WTC11 (cell line): ENCODE results near the gene ERCC5. TPM values are rescaled to one million over a fixed set of nuclear protein-coding genes. Genes with fewer than 3 reads are reported as not detected.

Experiments
- ATAC-seq: fragments of 200-7000 bp; cut with Tn5 transposase; 2 replicates; pipeline ENCODE4 v1.10.0; 2021; ENCODE audit warnings: mild to moderate bottlenecking, moderate library complexity
- CTCF ChIA-PET: fragments of 300-600 bp; sonication (Branson Sonifier 250); formaldehyde crosslinking; loops from one replicate; lab custom pipeline; 2021; ENCODE audit warnings: antibody characterized with exemption; lab: Charles Lee
- POLR2A ChIA-PET: fragments of 350-600 bp; sonication (Branson Sonifier 250); formaldehyde crosslinking; loops from one replicate; lab custom pipeline; 2021; ENCODE audit warnings: antibody characterized with exemption; lab: Charles Lee
- DNase-seq: peaks from one replicate; pipeline ENCODE4 v3.0.0; 2021; ENCODE audit warnings: low spot score
- H3K27ac Mint-ChIP-seq: 2 replicates; pipeline ENCODE4 v1.8.0; 2021; ENCODE audit warnings: mixed read lengths
- H3K27me3 Mint-ChIP-seq: 2 replicates; pipeline ENCODE4 v1.8.0; 2021; ENCODE audit warnings: low read depth, mild to moderate bottlenecking, moderate library complexity, mixed read lengths
- H3K36me3 Mint-ChIP-seq: 2 replicates; pipeline ENCODE4 v1.8.0; 2021; ENCODE audit warnings: mixed read lengths
- H3K4me1 Mint-ChIP-seq: 2 replicates; pipeline ENCODE4 v1.8.0; 2022; ENCODE audit warnings: mixed read lengths
- H3K4me3 Mint-ChIP-seq: 2 replicates; pipeline ENCODE4 v1.8.0; 2021; ENCODE audit warnings: mild to moderate bottlenecking, moderate library complexity, mixed read lengths
- H3K9me3 Mint-ChIP-seq: 2 replicates; pipeline ENCODE4 v1.8.0; 2021; ENCODE audit warnings: mixed read lengths
- CREB1 ChIP-seq: sonication (generic); formaldehyde crosslinking; IDR thresholded peaks from 2 replicates; pipeline ENCODE4 v1.8.0; 2023; ENCODE audit warnings: mild to moderate bottlenecking, missing genetic modification reagents
- FOXK1 ChIP-seq: sonication (generic); formaldehyde crosslinking; IDR thresholded peaks from 2 replicates; pipeline ENCODE4 v1.8.0; 2022; ENCODE audit warnings: mild to moderate bottlenecking, moderate library complexity, missing genetic modification reagents
- HMGA2 ChIP-seq: fragments of 250-450 bp; sonication (Bioruptor Pico); IDR thresholded peaks from 2 replicates; pipeline ENCODE4 v1.4.0; 2021; ENCODE audit warnings: mild to moderate bottlenecking, moderate library complexity
- KAT7 ChIP-seq: sonication (generic); formaldehyde crosslinking; IDR thresholded peaks from 2 replicates; pipeline ENCODE4 v1.8.1; 2023; ENCODE audit warnings: missing genetic modification reagents, mild to moderate bottlenecking, borderline replicate concordance
- NR2C2 ChIP-seq: sonication (generic); formaldehyde crosslinking; IDR thresholded peaks from 2 replicates; pipeline ENCODE4 v1.8.0; 2022; ENCODE audit warnings: mild to moderate bottlenecking, missing genetic modification reagents
- ZBTB21 ChIP-seq: sonication (generic); formaldehyde crosslinking; IDR thresholded peaks from 2 replicates; pipeline ENCODE4 v1.8.1; 2023; ENCODE audit warnings: mild to moderate bottlenecking, missing genetic modification reagents, borderline replicate concordance
- ZNF138 ChIP-seq: sonication (generic); formaldehyde crosslinking; conservative IDR thresholded peaks from 2 replicates; pipeline ENCODE4 v1.8.1; 2022; ENCODE audit warnings: mild to moderate bottlenecking, moderate library complexity, missing genetic modification reagents
- ZNF263 ChIP-seq: sonication (generic); formaldehyde crosslinking; IDR thresholded peaks from 2 replicates; pipeline ENCODE4 v1.8.1; 2022; ENCODE audit warnings: low read depth, mild to moderate bottlenecking, moderate library complexity, missing genetic modification reagents
- ZNF416 ChIP-seq: fragments of 250-450 bp; sonication (Bioruptor Pico); IDR thresholded peaks from 2 replicates; pipeline ENCODE4 v1.9.0; 2021; ENCODE audit warnings: mild to moderate bottlenecking, inconsistent platforms
- ZNF423 ChIP-seq: fragments of 250-450 bp; sonication (Bioruptor Pico); IDR thresholded peaks from 2 replicates; pipeline ENCODE4 v2.1.2; 2022; ENCODE audit warnings: mild to moderate bottlenecking, moderate library complexity
- total RNA-seq: library from RNA; stranded (reverse); gene quantifications from 3 replicates; pipeline ENCODE4 v1.2.3, GENCODE V29; 2021
- TF ChIP-seq, protein P1 (sequence below): sonication (generic); formaldehyde crosslinking; IDR thresholded peaks from 2 replicates; pipeline ENCODE4 v1.8.1; 2023; ENCODE audit warnings: mild to moderate bottlenecking, missing genetic modification reagents, borderline replicate concordance
- TF ChIP-seq, protein P2 (sequence below): sonication (generic); formaldehyde crosslinking; IDR thresholded peaks from 2 replicates; pipeline ENCODE4 v1.8.0; 2022; ENCODE audit warnings: mild to moderate bottlenecking, missing genetic modification reagents
- TF ChIP-seq, protein P3 (sequence below): fragments of 250-450 bp; sonication (Bioruptor Pico); IDR thresholded peaks from 2 replicates; pipeline ENCODE4 v1.9.0; 2021; ENCODE audit warnings: mild to moderate bottlenecking
- TF ChIP-seq, protein P4 (sequence below): sonication (generic); formaldehyde crosslinking; IDR thresholded peaks from 2 replicates; pipeline ENCODE4 v1.8.0; 2023; ENCODE audit warnings: missing genetic modification reagents
- TF ChIP-seq, protein P5 (sequence below): fragments of 200-600 bp; IDR thresholded peaks from 2 replicates; pipeline ENCODE4 v1.8.0; 2022; ENCODE audit warnings: antibody characterized with exemption
- TF ChIP-seq, protein P6 (sequence below): sonication (generic); formaldehyde crosslinking; IDR thresholded peaks from 2 replicates; pipeline ENCODE4 v1.8.1; 2023; ENCODE audit warnings: mild to moderate bottlenecking, missing genetic modification reagents

Gene ERCC5
- total RNA-seq, 1 experiment from 2014 or later: 26.5 TPM

DNA sequence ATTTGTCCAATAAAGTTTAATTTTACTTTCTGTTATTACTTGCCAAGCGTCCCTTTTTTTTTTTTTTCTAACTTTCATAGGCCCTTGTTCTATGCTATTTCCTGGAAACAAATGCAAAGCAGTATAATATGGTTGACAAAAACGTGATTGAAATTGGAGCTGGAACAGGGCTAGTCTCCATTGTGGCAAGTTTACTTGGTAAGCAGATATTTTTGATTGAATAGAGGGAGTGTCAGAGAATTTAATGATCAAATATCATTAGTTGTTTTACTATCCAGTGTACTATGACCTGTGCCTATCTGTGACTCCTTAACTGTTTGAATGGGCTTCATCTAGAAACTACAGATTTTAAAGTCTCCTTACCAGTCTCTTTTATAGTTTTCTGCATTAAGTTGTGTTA lies 46.7 kb downstream of the ERCC5 start (continued):
- TF ChIP-seq, protein P1, sequence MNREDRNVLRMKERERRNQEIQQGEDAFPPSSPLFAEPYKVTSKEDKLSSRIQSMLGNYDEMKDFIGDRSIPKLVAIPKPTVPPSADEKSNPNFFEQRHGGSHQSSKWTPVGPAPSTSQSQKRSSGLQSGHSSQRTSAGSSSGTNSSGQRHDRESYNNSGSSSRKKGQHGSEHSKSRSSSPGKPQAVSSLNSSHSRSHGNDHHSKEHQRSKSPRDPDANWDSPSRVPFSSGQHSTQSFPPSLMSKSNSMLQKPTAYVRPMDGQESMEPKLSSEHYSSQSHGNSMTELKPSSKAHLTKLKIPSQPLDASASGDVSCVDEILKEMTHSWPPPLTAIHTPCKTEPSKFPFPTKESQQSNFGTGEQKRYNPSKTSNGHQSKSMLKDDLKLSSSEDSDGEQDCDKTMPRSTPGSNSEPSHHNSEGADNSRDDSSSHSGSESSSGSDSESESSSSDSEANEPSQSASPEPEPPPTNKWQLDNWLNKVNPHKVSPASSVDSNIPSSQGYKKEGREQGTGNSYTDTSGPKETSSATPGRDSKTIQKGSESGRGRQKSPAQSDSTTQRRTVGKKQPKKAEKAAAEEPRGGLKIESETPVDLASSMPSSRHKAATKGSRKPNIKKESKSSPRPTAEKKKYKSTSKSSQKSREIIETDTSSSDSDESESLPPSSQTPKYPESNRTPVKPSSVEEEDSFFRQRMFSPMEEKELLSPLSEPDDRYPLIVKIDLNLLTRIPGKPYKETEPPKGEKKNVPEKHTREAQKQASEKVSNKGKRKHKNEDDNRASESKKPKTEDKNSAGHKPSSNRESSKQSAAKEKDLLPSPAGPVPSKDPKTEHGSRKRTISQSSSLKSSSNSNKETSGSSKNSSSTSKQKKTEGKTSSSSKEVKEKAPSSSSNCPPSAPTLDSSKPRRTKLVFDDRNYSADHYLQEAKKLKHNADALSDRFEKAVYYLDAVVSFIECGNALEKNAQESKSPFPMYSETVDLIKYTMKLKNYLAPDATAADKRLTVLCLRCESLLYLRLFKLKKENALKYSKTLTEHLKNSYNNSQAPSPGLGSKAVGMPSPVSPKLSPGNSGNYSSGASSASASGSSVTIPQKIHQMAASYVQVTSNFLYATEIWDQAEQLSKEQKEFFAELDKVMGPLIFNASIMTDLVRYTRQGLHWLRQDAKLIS (CRISPR knock-in tag): no peak
- no peak for TF ChIP-seq ZBTB21 (CRISPR knock-in tag)
- no peak for TF ChIP-seq CREB1 (CRISPR knock-in tag)
- TF ChIP-seq, protein P2, sequence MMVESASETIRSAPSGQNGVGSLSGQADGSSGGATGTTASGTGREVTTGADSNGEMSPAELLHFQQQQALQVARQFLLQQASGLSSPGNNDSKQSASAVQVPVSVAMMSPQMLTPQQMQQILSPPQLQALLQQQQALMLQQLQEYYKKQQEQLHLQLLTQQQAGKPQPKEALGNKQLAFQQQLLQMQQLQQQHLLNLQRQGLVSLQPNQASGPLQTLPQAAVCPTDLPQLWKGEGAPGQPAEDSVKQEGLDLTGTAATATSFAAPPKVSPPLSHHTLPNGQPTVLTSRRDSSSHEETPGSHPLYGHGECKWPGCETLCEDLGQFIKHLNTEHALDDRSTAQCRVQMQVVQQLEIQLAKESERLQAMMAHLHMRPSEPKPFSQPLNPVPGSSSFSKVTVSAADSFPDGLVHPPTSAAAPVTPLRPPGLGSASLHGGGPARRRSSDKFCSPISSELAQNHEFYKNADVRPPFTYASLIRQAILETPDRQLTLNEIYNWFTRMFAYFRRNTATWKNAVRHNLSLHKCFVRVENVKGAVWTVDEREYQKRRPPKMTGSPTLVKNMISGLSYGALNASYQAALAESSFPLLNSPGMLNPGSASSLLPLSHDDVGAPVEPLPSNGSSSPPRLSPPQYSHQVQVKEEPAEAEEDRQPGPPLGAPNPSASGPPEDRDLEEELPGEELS (CRISPR knock-in tag): no peak
- TF ChIP-seq HMGA2: no peak
- TF ChIP-seq KAT7 (CRISPR knock-in tag): no peak
- TF ChIP-seq, protein P3, sequence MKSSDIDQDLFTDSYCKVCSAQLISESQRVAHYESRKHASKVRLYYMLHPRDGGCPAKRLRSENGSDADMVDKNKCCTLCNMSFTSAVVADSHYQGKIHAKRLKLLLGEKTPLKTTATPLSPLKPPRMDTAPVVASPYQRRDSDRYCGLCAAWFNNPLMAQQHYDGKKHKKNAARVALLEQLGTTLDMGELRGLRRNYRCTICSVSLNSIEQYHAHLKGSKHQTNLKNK: no peak
- no peak for TF ChIP-seq FOXK1 (CRISPR knock-in tag)

DNA sequence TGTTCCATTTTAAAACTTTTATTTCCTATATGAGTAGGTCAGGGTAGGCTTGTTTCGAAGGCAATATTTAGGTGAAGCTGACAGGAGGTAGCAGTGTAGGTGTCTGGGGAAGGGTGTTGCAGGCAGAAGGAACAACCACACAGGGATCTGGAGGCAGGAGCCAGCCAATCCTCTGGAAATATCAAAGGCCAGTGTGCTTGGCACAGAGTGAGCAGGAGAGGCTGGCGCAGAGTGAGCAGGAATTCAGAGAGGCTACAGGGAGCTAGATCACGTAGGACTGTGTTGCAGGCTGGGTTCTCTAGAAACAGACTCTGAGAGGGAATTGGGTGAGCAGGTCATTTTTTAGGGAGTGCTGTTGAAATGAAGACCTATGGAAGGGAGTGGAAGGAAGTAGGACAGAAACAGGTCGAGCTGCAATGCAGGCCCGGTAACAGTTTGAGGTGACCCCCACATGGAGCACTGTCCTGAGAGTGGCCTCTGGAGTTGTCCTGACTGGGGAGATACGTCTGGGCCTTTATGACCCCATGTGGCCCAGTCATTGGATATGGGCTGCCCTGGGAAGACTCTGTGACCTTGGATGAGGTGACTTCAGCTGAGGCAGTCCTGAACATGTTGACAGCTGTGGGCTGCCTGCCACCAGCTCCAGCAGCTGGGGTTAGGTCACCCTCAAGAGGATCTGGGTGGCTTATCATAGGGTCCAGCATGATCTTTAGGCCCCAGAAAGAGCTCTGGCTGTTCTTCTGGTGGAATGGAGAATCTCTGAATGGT lies 51.7 kb downstream of the ERCC5 start:
- no peak overlapping the region for H3K27ac Mint-ChIP-seq
- H3K4me3 Mint-ChIP-seq: no peak overlapping the region
- CTCF ChIA-PET: interaction anchor here (3.2 kb wide), 1 partner anchor 27 kb away, joined by 11 read pairs; no protein-coding TSS in a partner anchor
- POLR2A ChIA-PET: no interaction called here
- no peaks in the 10 kb centered on the region for H3K36me3 Mint-ChIP-seq
- ATAC-seq: no peak
- H3K27me3 Mint-ChIP-seq: no peaks in the 10 kb centered on the region
- no peaks in the 10 kb centered on the region for H3K9me3 Mint-ChIP-seq
- no peak for DNase-seq
- TF ChIP-seq ZNF263: no peak
- TF ChIP-seq KAT7 (CRISPR knock-in tag): no peak
- TF ChIP-seq ZBTB21 (CRISPR knock-in tag): no peak
- peaks cover 2% of the 10 kb centered on the region for H3K4me1 Mint-ChIP-seq

DNA sequence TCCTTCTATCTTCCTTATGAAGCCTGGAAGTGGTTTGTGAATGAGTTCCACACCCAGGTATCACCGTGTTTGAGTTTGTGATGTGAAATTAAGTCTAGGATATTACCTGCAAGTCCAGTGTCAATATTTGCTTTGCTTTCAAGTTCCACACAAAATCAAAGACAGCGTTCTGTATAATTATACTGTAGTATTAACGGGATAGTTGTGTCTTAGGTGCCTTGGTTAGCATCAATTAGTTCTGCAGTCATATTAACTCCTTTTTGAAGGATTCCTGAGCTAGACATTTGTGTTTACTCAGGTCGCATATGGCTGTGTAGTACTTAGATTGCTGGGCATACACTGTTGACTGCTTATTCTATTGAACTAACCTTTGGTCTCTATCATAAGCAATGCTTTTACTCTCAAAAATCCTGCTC lies 54.4 kb downstream of the ERCC5 start:
- no peak for ATAC-seq

More for the DNA sequence above, 54.4 kb downstream of the ERCC5 start:
- H3K4me1 Mint-ChIP-seq: peaks cover 16% of the 10 kb centered on the region
- H3K9me3 Mint-ChIP-seq: no peaks in the 10 kb centered on the region
- H3K36me3 Mint-ChIP-seq: no peaks in the 10 kb centered on the region
- POLR2A ChIA-PET: no interaction called here
- no peak overlapping the region for H3K27ac Mint-ChIP-seq
- no peak for DNase-seq
- no peak overlapping the region for H3K4me3 Mint-ChIP-seq
- H3K27me3 Mint-ChIP-seq: peaks cover 3% of the 10 kb centered on the region; the same call in 1 of the 2 replicates
- TF ChIP-seq HMGA2: no peak
- TF ChIP-seq, protein P4, sequence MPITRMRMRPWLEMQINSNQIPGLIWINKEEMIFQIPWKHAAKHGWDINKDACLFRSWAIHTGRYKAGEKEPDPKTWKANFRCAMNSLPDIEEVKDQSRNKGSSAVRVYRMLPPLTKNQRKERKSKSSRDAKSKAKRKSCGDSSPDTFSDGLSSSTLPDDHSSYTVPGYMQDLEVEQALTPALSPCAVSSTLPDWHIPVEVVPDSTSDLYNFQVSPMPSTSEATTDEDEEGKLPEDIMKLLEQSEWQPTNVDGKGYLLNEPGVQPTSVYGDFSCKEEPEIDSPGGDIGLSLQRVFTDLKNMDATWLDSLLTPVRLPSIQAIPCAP (CRISPR knock-in tag): no peak
- TF ChIP-seq, protein P5, sequence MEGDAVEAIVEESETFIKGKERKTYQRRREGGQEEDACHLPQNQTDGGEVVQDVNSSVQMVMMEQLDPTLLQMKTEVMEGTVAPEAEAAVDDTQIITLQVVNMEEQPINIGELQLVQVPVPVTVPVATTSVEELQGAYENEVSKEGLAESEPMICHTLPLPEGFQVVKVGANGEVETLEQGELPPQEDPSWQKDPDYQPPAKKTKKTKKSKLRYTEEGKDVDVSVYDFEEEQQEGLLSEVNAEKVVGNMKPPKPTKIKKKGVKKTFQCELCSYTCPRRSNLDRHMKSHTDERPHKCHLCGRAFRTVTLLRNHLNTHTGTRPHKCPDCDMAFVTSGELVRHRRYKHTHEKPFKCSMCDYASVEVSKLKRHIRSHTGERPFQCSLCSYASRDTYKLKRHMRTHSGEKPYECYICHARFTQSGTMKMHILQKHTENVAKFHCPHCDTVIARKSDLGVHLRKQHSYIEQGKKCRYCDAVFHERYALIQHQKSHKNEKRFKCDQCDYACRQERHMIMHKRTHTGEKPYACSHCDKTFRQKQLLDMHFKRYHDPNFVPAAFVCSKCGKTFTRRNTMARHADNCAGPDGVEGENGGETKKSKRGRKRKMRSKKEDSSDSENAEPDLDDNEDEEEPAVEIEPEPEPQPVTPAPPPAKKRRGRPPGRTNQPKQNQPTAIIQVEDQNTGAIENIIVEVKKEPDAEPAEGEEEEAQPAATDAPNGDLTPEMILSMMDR: no peak
- no peak for TF ChIP-seq ZNF423 (CRISPR knock-in tag)
- TF ChIP-seq ZNF138: no peak
- TF ChIP-seq NR2C2 (CRISPR knock-in tag): no peak
- TF ChIP-seq ZNF416: no peak
- TF ChIP-seq, protein P6, sequence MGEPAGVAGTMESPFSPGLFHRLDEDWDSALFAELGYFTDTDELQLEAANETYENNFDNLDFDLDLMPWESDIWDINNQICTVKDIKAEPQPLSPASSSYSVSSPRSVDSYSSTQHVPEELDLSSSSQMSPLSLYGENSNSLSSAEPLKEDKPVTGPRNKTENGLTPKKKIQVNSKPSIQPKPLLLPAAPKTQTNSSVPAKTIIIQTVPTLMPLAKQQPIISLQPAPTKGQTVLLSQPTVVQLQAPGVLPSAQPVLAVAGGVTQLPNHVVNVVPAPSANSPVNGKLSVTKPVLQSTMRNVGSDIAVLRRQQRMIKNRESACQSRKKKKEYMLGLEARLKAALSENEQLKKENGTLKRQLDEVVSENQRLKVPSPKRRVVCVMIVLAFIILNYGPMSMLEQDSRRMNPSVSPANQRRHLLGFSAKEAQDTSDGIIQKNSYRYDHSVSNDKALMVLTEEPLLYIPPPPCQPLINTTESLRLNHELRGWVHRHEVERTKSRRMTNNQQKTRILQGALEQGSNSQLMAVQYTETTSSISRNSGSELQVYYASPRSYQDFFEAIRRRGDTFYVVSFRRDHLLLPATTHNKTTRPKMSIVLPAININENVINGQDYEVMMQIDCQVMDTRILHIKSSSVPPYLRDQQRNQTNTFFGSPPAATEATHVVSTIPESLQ: no peak
- CTCF ChIA-PET: no interaction called here
